T-helper 2 cell treated with Interferon-gamma antibody and Interleukin-4, amounts not matched to agents 100 ng/mL and 5 ng/mL, for 36 hours (primary cell): Measurements from ENCODE around the gene BRIP1. TPM values are rescaled to one million over a fixed set of nuclear protein-coding genes. Genes with fewer than 3 reads are reported as not detected.
"Not testable (repeated sequence)": the region's sequence is repeated elsewhere in the genome, so short reads cannot be mapped to it uniquely, and the experiment has no call there.

Source experiments
- intact Hi-C: fragments of 100-400 bp; cut with micrococcal nuclease; formaldehyde crosslinking; loops from one replicate; pipeline ENCODE4 v1.15.1; 2023
- total RNA-seq: library from RNA; stranded (reverse); gene quantifications from 2 replicates; pipeline ENCODE4 v1.2.3, GENCODE V29; 2022

Gene BRIP1
- total RNA-seq, 1 donor from 2014 or later: 22.2 TPM

DNA sequence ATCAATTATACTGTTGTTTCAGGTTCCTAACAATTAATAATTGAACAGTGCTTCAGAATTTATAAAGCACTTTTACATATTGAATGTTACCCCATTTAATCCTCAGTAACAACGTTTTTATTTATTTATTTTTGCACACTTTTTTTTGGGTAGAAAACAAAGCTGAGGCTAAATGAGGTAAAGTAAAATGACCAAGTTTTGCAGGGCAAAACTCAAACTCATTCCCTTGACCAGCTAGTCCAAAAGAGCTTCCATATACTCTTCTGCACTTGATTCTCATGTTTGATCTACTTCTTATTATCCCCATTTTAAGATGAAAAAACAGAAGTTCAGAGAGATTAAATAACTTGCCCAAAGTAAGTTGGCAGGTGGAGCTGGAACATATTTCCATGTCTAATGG is 191.2 kb downstream of the BRIP1 start:
- intact Hi-C loops: no loop called here

DNA sequence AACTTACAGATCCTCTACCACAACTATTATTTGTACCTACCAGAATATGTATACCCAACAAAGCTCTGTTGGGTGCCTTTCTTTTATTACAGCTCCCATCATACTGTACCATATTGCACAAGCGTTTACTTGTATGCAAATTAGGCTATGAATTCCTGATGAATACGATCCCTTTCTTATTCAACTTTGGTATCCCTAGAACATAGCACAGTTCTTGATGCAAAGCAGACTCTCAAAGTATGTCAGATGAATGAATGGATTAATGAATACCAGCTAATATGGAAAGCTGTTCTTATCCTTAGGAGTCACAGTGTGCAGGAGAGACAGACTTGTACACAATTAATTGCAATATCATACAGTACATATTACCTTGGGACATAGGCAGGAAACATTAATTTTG is 192.6 kb downstream of the BRIP1 start:
- intact Hi-C loops: no loop called here

DNA sequence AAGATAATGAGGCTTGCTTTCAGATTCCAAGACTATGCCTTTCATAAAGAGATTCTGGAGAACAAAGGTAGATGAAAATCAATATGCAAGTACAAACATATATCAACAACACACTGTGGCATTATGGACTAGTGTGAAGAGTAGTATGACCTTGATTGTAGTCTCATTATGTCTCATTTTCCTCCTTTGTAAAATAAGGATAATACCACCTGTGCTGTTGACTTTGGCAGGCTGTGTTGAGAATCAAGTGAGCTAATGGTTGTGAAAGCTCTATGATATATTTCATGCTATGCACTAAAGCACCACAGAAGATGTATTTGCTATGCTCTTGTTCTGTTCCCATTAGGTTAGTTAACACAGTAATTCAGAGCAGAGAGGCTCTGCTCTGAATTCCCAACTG is 193.8 kb downstream of the BRIP1 start:
- intact Hi-C loops: no loop called here

DNA sequence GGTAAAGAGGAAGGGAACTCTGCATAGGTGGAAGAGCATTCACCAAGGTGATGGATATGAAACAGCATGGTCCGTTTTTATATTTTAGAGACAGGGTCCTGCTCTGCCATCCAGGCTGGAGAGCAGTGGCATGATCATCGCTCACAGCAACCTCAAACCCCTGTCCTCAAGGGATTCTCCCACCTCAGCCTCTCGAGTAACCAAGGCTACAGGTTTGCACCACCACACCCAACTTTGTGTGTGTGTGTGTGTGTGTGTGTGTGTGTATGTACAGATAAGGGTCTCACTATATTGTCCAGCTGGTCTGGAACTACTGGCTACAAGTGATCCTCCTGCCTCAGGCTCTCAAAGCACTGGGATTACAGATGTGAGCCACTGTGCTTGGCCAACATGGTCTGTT is 194.8 kb downstream of the BRIP1 start:
- intact Hi-C loops: no loop called here

GRCh38 chr17:61666406-61667088 is 196.8 kb downstream of the BRIP1 start:
- intact Hi-C loops: not testable (repeated sequence)

DNA sequence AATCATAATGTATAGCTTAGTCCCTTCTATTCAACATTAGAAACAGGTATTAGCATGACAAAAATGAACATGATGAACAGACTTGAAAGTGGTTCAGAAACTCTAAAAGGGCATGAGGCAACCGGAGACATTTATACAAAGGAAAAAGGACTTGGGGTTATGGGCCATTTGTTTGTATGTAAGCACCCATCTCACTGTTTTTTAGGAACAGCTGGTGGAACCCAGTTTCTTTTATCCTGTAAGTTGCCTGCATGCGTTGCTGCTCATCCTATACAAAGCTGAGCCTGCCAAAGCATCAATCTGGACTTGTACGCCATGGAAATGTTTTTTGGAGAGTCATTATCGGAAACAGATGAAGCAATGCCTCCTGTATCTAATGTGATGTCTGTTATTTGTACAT is 200.0 kb downstream of the BRIP1 start:
- intact Hi-C loops: no loop called here

DNA sequence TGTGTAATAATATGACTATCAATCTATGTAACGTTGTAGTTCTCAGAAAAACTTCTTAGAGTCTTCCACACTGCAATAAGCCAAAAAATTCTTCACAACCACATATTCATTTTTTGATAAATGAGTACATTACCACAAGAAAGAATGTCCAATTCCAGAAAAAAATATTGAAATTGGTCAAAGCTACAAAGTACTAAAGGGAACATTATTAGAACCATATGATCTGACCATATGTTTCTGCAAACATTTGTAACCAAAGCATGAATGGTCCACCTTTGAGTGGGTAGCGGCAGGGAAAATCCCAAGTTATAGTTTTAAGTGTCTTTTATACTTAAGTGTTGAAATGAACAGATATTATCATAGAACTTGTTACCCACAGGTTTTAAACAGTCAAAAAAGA is 200.6 kb downstream of the BRIP1 start:
- intact Hi-C loops: no loop called here

GRCh38 chr17:61662186-61662585 is 201.1 kb downstream of the BRIP1 start:
- intact Hi-C loops: no loop called here

DNA sequence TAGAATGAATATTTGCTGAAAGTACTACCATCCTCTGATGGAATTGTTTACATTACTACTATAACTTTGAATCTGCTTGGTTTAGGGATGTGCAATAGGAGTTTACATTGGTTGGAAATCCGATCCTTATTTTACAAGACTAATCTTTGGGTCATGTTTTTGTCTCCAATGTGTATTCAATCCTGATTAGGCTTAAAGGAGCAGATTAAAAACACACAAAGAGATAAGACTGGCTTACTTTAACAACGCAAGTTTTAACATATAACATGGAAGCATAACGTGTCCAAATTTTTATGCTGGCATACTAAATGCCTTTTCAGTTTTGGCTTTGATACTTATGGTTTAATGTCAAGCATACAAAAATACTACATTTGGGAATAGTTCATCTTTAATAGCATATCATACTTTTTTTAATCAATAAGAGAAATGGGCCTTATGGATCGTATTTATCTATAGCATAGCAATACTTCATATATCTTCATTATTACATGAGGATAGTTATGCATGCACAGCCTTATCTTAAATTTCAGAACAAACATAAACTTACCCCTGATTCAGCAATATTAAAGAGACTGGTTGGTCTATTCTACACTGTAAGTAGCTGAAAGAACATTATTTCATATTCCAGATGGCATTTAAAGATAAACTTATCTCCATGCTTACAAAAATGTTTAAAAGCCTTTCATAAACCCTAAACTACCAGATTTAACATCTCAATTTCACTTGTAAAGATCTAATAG is 202.4 kb downstream of the BRIP1 start:
- intact Hi-C loops: no loop called here

- intact Hi-C loops: no loop called here
These were observed 203.9 kb downstream of the BRIP1 start for GRCh38 chr17:61659437-61659836.

- intact Hi-C loops: no loop called here
These were observed 205.1 kb downstream of the BRIP1 start for GRCh38 chr17:61658183-61658582.

DNA sequence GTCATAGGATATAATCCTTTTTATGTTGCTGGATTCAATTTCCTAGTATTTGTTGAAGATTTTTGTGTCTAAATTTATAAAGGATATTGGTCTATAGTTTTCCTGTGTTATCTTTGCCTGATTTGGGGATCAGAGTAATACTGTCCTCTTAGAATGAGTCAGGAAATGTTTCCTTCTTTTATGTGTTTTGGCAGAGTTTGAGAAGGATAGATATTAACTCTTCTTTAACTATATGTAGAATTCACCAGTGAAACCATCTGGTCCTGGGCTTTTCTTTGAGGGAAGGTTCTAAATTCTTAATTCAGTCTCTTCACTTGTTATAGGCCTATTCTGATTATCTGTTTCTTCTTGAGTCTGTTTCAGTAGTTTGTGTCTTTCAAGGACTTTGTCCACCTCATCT is 206.0 kb downstream of the BRIP1 start:
- intact Hi-C loops: no loop called here

DNA sequence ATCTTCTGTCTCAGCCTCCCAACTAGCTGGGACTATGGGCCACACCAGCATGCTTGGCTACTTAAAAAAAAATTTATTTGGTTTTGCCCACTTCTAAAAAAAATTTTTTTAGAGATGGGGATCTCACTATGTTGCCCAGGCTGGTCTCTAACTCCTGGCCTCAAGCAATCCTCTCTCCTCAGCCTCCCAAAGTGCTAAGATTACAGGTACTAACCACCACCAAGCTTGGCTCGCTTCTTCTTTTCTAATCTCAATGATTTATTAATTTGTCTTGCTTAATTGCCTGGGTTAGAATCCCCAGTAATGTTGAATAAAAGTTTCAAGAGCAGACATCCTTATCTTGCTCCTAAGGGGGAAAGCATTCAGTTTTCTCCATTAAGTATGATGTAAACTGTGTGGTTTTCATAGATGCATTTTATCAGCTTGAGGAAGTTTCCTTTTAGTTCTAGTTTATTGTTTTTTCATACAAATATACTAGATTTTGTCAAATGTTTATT is 206.6 kb downstream of the BRIP1 start:
- intact Hi-C loops: no loop called here

- intact Hi-C loops: no loop called here
These were observed 212.6 kb downstream of the BRIP1 start for GRCh38 chr17:61650749-61651148.

DNA sequence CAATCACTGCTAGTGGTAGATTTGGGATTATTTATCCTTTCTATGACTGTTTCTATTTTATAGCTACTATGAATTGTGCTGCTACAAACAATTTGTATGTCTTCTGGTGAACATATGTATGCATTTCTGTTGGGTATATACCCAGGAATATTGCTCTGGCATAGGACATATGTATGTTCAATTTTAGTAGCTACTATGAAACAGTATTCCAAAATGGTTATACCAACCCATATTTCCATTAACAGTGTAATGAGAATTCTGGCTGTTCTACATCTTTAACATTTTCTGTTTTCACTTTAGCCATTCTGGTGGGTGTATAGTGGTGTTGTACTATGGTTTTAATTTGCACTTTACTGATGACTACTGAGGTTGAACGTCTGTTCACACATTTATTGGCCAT is 214.7 kb downstream of the BRIP1 start:
- intact Hi-C loops: no loop called here

- intact Hi-C loops: no loop called here
These were observed 216.3 kb downstream of the BRIP1 start for GRCh38 chr17:61647047-61647446.

GRCh38 chr17:61646482-61646881 is 216.8 kb downstream of the BRIP1 start:
- intact Hi-C loops: no loop called here

GRCh38 chr17:61645920-61646319 is 217.4 kb downstream of the BRIP1 start:
- intact Hi-C loops: no loop called here

- intact Hi-C loops: no loop called here
These were observed 218.2 kb downstream of the BRIP1 start for GRCh38 chr17:61644800-61645774.

- intact Hi-C loops: no loop called here
These were observed 220.6 kb downstream of the BRIP1 start for GRCh38 chr17:61642768-61643167.

DNA sequence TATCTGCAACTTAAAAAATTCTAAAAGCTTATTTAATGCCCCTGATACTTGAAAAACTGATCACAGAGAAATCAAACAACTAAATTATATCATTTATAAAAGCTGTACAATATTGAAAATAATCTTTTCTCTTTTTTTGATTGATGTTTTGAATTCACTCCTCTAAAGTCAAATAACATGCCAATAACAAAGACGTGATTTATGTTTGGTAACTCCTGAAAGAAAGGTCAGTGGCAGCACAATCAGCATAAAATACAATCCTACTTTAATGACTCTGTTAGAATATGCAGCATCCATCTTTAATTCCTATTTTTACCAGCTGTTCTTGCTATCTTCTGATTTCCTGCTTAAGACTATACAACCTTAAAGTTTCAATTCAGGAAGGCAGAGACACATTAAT is 221.6 kb downstream of the BRIP1 start:
- intact Hi-C loops: no loop called here

- intact Hi-C loops: no loop called here
These were observed 222.2 kb downstream of the BRIP1 start for GRCh38 chr17:61641084-61641483.
